Measurements from ENCODE around the gene ZFP91. TPM values are rescaled to one million over a fixed set of nuclear protein-coding genes. Genes with fewer than 3 reads are reported as not detected.

The ZFP91 gene
- total and polyA plus RNA-seq, 2 donors (not counting 3 experiments of a cell fraction or from before 2014, with no cell fraction given): 20.2 to 52.0 TPM

GRCh38 chr11:58654908-58655296, 76.0 kb downstream of the ZFP91 start:
- Histone ChIP-seq H3K9ac (replicated peaks; ENCODE audit: extremely low read depth, insufficient read depth, low read length) (no peak overlapping the region), H3K4me1 (ENCODE audit: control insufficient read depth, extremely low read depth, insufficient read depth, low read length) (no peaks in the 10 kb centered on the region), H3K4me3 (replicated peaks in 1 of 3; ENCODE audit: insufficient read depth in 1 of 3, low read depth in 1 of 3, low read length in 3 of 3) (no peak overlapping the region), H3K27me3 (ENCODE audit: control insufficient read depth in 2 of 2, insufficient read depth in 2 of 2, low read length in 2 of 2) (peaks cover 5 to 24% of the 10 kb centered on the region in 2 experiments), H3K79me2 (ENCODE audit: control insufficient read depth, insufficient read depth, low read length) (no peaks in the 10 kb centered on the region), H2AFZ (ENCODE audit: low read depth, low read length) (no peak overlapping the region), H3K36me3 (ENCODE audit: control insufficient read depth in 2 of 2, extremely low read depth in 1 of 2, insufficient read depth in 2 of 2, low read length in 2 of 2) (no peaks in the 10 kb centered on the region), H3K4me2 (ENCODE audit: insufficient read depth, low read length) (no peak overlapping the region), H3K9me3 (replicated peaks; ENCODE audit: control insufficient read depth, insufficient read depth, low read length) (no peaks in the 10 kb centered on the region), H4K20me1 (replicated peaks; ENCODE audit: control insufficient read depth, extremely low read depth, insufficient read depth, low read length) (no peaks in the 10 kb centered on the region), H3K27ac (ENCODE audit: insufficient read depth, low read depth, low read length) (no peak overlapping the region), H3K9me1 (replicated peaks; ENCODE audit: control insufficient read depth, extremely low read depth, insufficient read depth, low read length) (no peaks in the 10 kb centered on the region)
- no peak for FAIRE-seq
- BruUV-seq (replicated peaks): no TSS peak
- intact Hi-C loops (cut with micrococcal nuclease): loop anchor here (1.0 to 2.0 kb wide), 6 partner anchors 20 to 503 kb away; no protein-coding TSS in a partner anchor
- TF ChIP-seq MYC (IDR thresholded peaks at IDR 0.05; ENCODE audit: low read depth, low read length) (no peak), POLR2AphosphoS5 (IDR thresholded peaks at IDR 0.05; ENCODE audit: insufficient read depth, low read depth, low read length) (no peak), MAX (IDR thresholded peaks at IDR 0.05; ENCODE audit: insufficient read depth, insufficient read length) (no peak)
- ChIA-PET CTCF (interaction anchor here (1.2 to 1.8 kb wide), 5 partner anchors 15 to 503 kb away, joined by 3 to 6 read pairs (median 3); no protein-coding TSS in a partner anchor), POLR2A (interaction anchor here (0.6 kb wide), 1 partner anchor 858 kb away, joined by 6 read pairs; no protein-coding TSS in a partner anchor)
- no peak for DNase-seq (ENCODE audit: low read depth, low spot score)
- dilution Hi-C loops (cut with MboI; ENCODE audit: extremely low pct_ligation_motif_present, low sequenced_read_pairs): no loop called here

- no peak overlapping the region for H2AFZ ChIP-seq (ENCODE audit: low read depth, low read length)
- FAIRE-seq: no peak
- ChIA-PET POLR2A (no interaction called here), CTCF (no interaction called here)
- no peak overlapping the region for H3K27ac ChIP-seq (ENCODE audit: insufficient read depth, low read depth, low read length)
- H3K79me2 ChIP-seq (ENCODE audit: control insufficient read depth, insufficient read depth, low read length): no peaks in the 10 kb centered on the region
- no peak overlapping the region for H3K4me2 ChIP-seq (ENCODE audit: insufficient read depth, low read length)
- dilution Hi-C loops (cut with MboI; ENCODE audit: extremely low pct_ligation_motif_present, low sequenced_read_pairs): no loop called here
- H3K9me3 ChIP-seq (replicated peaks; ENCODE audit: control insufficient read depth, insufficient read depth, low read length): no peaks in the 10 kb centered on the region
- no peaks in the 10 kb centered on the region for H3K9me1 ChIP-seq (replicated peaks; ENCODE audit: control insufficient read depth, extremely low read depth, insufficient read depth, low read length)
- BruUV-seq (replicated peaks): no TSS peak
- no peaks in the 10 kb centered on the region for H3K36me3 ChIP-seq (ENCODE audit: control insufficient read depth in 2 of 2, extremely low read depth in 1 of 2, insufficient read depth in 2 of 2, low read length in 2 of 2)
- peaks cover 5 to 21% of the 10 kb centered on the region in 2 experiments for H3K27me3 ChIP-seq (ENCODE audit: control insufficient read depth in 2 of 2, insufficient read depth in 2 of 2, low read length in 2 of 2)
- H3K9ac ChIP-seq (replicated peaks; ENCODE audit: extremely low read depth, insufficient read depth, low read length): no peak overlapping the region
- no peaks in the 10 kb centered on the region for H3K4me1 ChIP-seq (ENCODE audit: control insufficient read depth, extremely low read depth, insufficient read depth, low read length)
- intact Hi-C loops (cut with micrococcal nuclease): no loop called here
- no peak for DNase-seq (ENCODE audit: low read depth, low spot score)
- H3K4me3 ChIP-seq (replicated peaks in 1 of 3; ENCODE audit: insufficient read depth in 1 of 3, low read depth in 1 of 3, low read length in 3 of 3): no peak overlapping the region
- no peaks in the 10 kb centered on the region for H4K20me1 ChIP-seq (replicated peaks; ENCODE audit: control insufficient read depth, extremely low read depth, insufficient read depth, low read length)
- TF ChIP-seq, protein P1, sequence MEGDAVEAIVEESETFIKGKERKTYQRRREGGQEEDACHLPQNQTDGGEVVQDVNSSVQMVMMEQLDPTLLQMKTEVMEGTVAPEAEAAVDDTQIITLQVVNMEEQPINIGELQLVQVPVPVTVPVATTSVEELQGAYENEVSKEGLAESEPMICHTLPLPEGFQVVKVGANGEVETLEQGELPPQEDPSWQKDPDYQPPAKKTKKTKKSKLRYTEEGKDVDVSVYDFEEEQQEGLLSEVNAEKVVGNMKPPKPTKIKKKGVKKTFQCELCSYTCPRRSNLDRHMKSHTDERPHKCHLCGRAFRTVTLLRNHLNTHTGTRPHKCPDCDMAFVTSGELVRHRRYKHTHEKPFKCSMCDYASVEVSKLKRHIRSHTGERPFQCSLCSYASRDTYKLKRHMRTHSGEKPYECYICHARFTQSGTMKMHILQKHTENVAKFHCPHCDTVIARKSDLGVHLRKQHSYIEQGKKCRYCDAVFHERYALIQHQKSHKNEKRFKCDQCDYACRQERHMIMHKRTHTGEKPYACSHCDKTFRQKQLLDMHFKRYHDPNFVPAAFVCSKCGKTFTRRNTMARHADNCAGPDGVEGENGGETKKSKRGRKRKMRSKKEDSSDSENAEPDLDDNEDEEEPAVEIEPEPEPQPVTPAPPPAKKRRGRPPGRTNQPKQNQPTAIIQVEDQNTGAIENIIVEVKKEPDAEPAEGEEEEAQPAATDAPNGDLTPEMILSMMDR (IDR thresholded peaks at IDR 0.05; ENCODE audit: extremely low read depth in 1 of 2, insufficient read depth in 1 of 2, low read depth in 1 of 2, low read length in 2 of 2): no peak
- no peak for TF ChIP-seq MYC (IDR thresholded peaks at IDR 0.05; ENCODE audit: low read depth, low read length)
- TF ChIP-seq GATA2 (IDR thresholded peaks at IDR 0.05; ENCODE audit: insufficient read depth, insufficient read length, low read depth, low read length): no peak
- no peak for TF ChIP-seq MAX (IDR thresholded peaks at IDR 0.05; ENCODE audit: insufficient read depth, insufficient read length)
- no peak for TF ChIP-seq EZH2 (IDR thresholded peaks at IDR 0.05; ENCODE audit: borderline replicate concordance, low read depth, low read length, severe bottlenecking)
- no peak for TF ChIP-seq POLR2A (IDR thresholded peaks at IDR 0.05; ENCODE audit: low read depth, low read length)
- TF ChIP-seq JUN (IDR thresholded peaks at IDR 0.05; ENCODE audit: borderline replicate concordance, insufficient read depth, insufficient read length, low read depth): no peak
- no peak for TF ChIP-seq POLR2AphosphoS5 (IDR thresholded peaks at IDR 0.05; ENCODE audit: insufficient read depth, low read depth, low read length)
- no peak for TF ChIP-seq FOS (IDR thresholded peaks at IDR 0.05; ENCODE audit: borderline replicate concordance, insufficient read depth, low read length)
Observed at GRCh38 chr11:58656348-58656747, 77.5 kb downstream of the ZFP91 start.

Data from endothelial cell of umbilical vein (primary cell).